ENCODE measurements around the gene IL17REL. TPM values are rescaled to one million over a fixed set of nuclear protein-coding genes. Genes with fewer than 3 reads are reported as not detected.

Gene IL17REL
- total and polyA plus RNA-seq, 5 donors from 2014 or later = 0.07 to 0.57 TPM; not detected in 3

- Histone ChIP-seq H3K4me3 (ENCODE audit: low read depth, low read length) (no peak overlapping the region), H3K27ac (ENCODE audit: insufficient read depth, low read length, poor library complexity, severe bottlenecking) (no peak overlapping the region), H3K36me3 (ENCODE audit: control insufficient read depth, insufficient read depth, low read length) (no peaks in the 10 kb centered on the region), H3K4me1 (ENCODE audit: control insufficient read depth, insufficient read depth, low read length, poor library complexity, severe bottlenecking) (peaks cover 13% of the 10 kb centered on the region), H3K27me3 (ENCODE audit: control insufficient read depth, insufficient read depth, low read length) (no peaks in the 10 kb centered on the region), H3K9me3 (ENCODE audit: control insufficient read depth in 2 of 2, low read length in 2 of 2) (no peaks in the 10 kb centered on the region)
- Mint-ChIP-seq H3K27me3 (no peaks in the 10 kb centered on the region), H3K4me3 (no peak overlapping the region), H3K36me3 (no peaks in the 10 kb centered on the region), H3K4me1 (peaks cover 9 to 24% (median 17%) of the 10 kb centered on the region in 4 donors), H3K9me3 (peaks cover 0 to 1% (median 0%) of the 10 kb centered on the region in 7 donors), H3K27ac (no peak overlapping the region)
- ATAC-seq (ENCODE audit: low read depth in 2 of 2) (no peak), DNase-seq (no peak)
These were observed 9.7 kb upstream of the IL17REL start for GRCh38 chr22:50022171-50022819.

- H3K4me3 ChIP-seq (ENCODE audit: low read depth, low read length) = no peak overlapping the region
- H3K9me3 Mint-ChIP-seq = no peaks in the 10 kb centered on the region
- peaks cover 9 to 28% (median 19%) of the 10 kb centered on the region in 4 donors for H3K4me1 Mint-ChIP-seq
- no peaks in the 10 kb centered on the region for H3K27me3 Mint-ChIP-seq
- H3K27ac Mint-ChIP-seq = no peak overlapping the region
- no peak overlapping the region for H3K4me3 Mint-ChIP-seq
- no peaks in the 10 kb centered on the region for H3K27me3 ChIP-seq (ENCODE audit: control insufficient read depth, insufficient read depth, low read length)
- DNase-seq (no peak), ATAC-seq (ENCODE audit: low read depth in 2 of 2) (no peak)
- H3K36me3 Mint-ChIP-seq = no peaks in the 10 kb centered on the region
- H3K36me3 ChIP-seq (ENCODE audit: control insufficient read depth, insufficient read depth, low read length) = no peaks in the 10 kb centered on the region
- no peaks in the 10 kb centered on the region for H3K9me3 ChIP-seq (ENCODE audit: control insufficient read depth in 2 of 2, low read length in 2 of 2)
- H3K27ac ChIP-seq (ENCODE audit: insufficient read depth, low read length, poor library complexity, severe bottlenecking) = no peak overlapping the region
- H3K4me1 ChIP-seq (ENCODE audit: control insufficient read depth, insufficient read depth, low read length, poor library complexity, severe bottlenecking) = peaks cover 30% of the 10 kb centered on the region
These were observed 8.0 kb upstream of the IL17REL start for GRCh38 chr22:50020606-50021005.

GRCh38 chr22:50019316-50019715 is 6.8 kb upstream of the IL17REL start:
- no peak overlapping the region for H3K27ac ChIP-seq (ENCODE audit: insufficient read depth, low read length, poor library complexity, severe bottlenecking)
- ATAC-seq (ENCODE audit: low read depth in 2 of 2) (no peak), DNase-seq (no peak)
- no peaks in the 10 kb centered on the region for H3K36me3 Mint-ChIP-seq
- no peaks in the 10 kb centered on the region for H3K9me3 Mint-ChIP-seq
- H3K27ac Mint-ChIP-seq = peak overlapping the region in 1 of 3 donors; percentile 3
- no peaks in the 10 kb centered on the region for H3K27me3 ChIP-seq (ENCODE audit: control insufficient read depth, insufficient read depth, low read length)
- H3K36me3 ChIP-seq (ENCODE audit: control insufficient read depth, insufficient read depth, low read length) = no peaks in the 10 kb centered on the region
- H3K4me3 Mint-ChIP-seq = peak overlapping the region in 1 of 4 donors; percentile 50
- H3K9me3 ChIP-seq (ENCODE audit: control insufficient read depth in 2 of 2, low read length in 2 of 2) = no peaks in the 10 kb centered on the region
- peaks cover 9 to 28% (median 17%) of the 10 kb centered on the region in 4 donors for H3K4me1 Mint-ChIP-seq
- no peak overlapping the region for H3K4me3 ChIP-seq (ENCODE audit: low read depth, low read length)
- H3K27me3 Mint-ChIP-seq = no peaks in the 10 kb centered on the region
- peaks cover 41% of the 10 kb centered on the region for H3K4me1 ChIP-seq (ENCODE audit: control insufficient read depth, insufficient read depth, low read length, poor library complexity, severe bottlenecking)

GRCh38 chr22:50018608-50019285 is 6.2 kb upstream of the IL17REL start:
- H3K27me3 Mint-ChIP-seq = no peaks in the 10 kb centered on the region
- no peaks in the 10 kb centered on the region for H3K9me3 ChIP-seq (ENCODE audit: control insufficient read depth in 2 of 2, low read length in 2 of 2)
- no peaks in the 10 kb centered on the region for H3K36me3 Mint-ChIP-seq
- peaks cover 47% of the 10 kb centered on the region for H3K4me1 ChIP-seq (ENCODE audit: control insufficient read depth, insufficient read depth, low read length, poor library complexity, severe bottlenecking)
- H3K4me3 ChIP-seq (ENCODE audit: low read depth, low read length) = peak overlapping the region; percentile 16
- H3K4me3 Mint-ChIP-seq = peak overlapping the region; percentile 39 to 66 (median 58)
- ATAC-seq (ENCODE audit: low read depth in 2 of 2) = peak; percentile 30 to 35
- peak in 1 of 3 donors; percentile 51 for DNase-seq
- no peaks in the 10 kb centered on the region for H3K9me3 Mint-ChIP-seq
- no peaks in the 10 kb centered on the region for H3K36me3 ChIP-seq (ENCODE audit: control insufficient read depth, insufficient read depth, low read length)
- H3K27ac ChIP-seq (ENCODE audit: insufficient read depth, low read length, poor library complexity, severe bottlenecking) = peak overlapping the region; percentile 43
- H3K27me3 ChIP-seq (ENCODE audit: control insufficient read depth, insufficient read depth, low read length) = no peaks in the 10 kb centered on the region
- H3K27ac Mint-ChIP-seq = peak overlapping the region; percentile 52 to 82 (median 61)
- H3K4me1 Mint-ChIP-seq = peaks cover 9 to 33% (median 17%) of the 10 kb centered on the region in 4 donors

- H3K4me3 Mint-ChIP-seq = peak overlapping the region in 3 of 4 donors; percentile 26 to 78 (median 54)
- peaks cover 56% of the 10 kb centered on the region for H3K4me1 ChIP-seq (ENCODE audit: control insufficient read depth, insufficient read depth, low read length, poor library complexity, severe bottlenecking)
- H3K27ac Mint-ChIP-seq = peak overlapping the region in 2 of 3 donors; percentile 61 to 91
These were observed 5.2 kb upstream of the IL17REL start for GRCh38 chr22:50017701-50018224.

GRCh38 chr22:50016988-50017700 is 4.6 kb upstream of the IL17REL start:
- no peaks in the 10 kb centered on the region for H3K27me3 ChIP-seq (ENCODE audit: control insufficient read depth, insufficient read depth, low read length)
- no peak overlapping the region for H3K4me3 ChIP-seq (ENCODE audit: low read depth, low read length)
- DNase-seq (peak in 1 of 3 donors; percentile 73), ATAC-seq (ENCODE audit: low read depth in 2 of 2) (peak; percentile 14 to 58)
- peaks cover 4% of the 10 kb centered on the region for H3K27me3 Mint-ChIP-seq
- peak overlapping the region; percentile 41 for H3K27ac ChIP-seq (ENCODE audit: insufficient read depth, low read length, poor library complexity, severe bottlenecking)
- H3K27ac Mint-ChIP-seq = peak overlapping the region in 1 of 3 donors; percentile 91
- H3K36me3 Mint-ChIP-seq = no peaks in the 10 kb centered on the region
- peaks cover 9 to 41% (median 17%) of the 10 kb centered on the region in 4 donors for H3K4me1 Mint-ChIP-seq
- H3K9me3 Mint-ChIP-seq = no peaks in the 10 kb centered on the region
- H3K36me3 ChIP-seq (ENCODE audit: control insufficient read depth, insufficient read depth, low read length) = no peaks in the 10 kb centered on the region
- H3K4me3 Mint-ChIP-seq = peak overlapping the region in 3 of 4 donors; percentile 26 to 78 (median 54)
- peaks cover 57% of the 10 kb centered on the region for H3K4me1 ChIP-seq (ENCODE audit: control insufficient read depth, insufficient read depth, low read length, poor library complexity, severe bottlenecking)
- H3K9me3 ChIP-seq (ENCODE audit: control insufficient read depth in 2 of 2, low read length in 2 of 2) = no peaks in the 10 kb centered on the region

More at GRCh38 chr22:50017701-50018224, 5.2 kb upstream of the IL17REL start:
- H3K27me3 ChIP-seq (ENCODE audit: control insufficient read depth, insufficient read depth, low read length) = no peaks in the 10 kb centered on the region
- no peak for DNase-seq
- no peaks in the 10 kb centered on the region for H3K36me3 ChIP-seq (ENCODE audit: control insufficient read depth, insufficient read depth, low read length)
- Mint-ChIP-seq H3K27me3 (no peaks in the 10 kb centered on the region), H3K4me1 (peaks cover 9 to 37% (median 17%) of the 10 kb centered on the region in 4 donors), H3K9me3 (no peaks in the 10 kb centered on the region), H3K36me3 (no peaks in the 10 kb centered on the region)
- no peak overlapping the region for H3K4me3 ChIP-seq (ENCODE audit: low read depth, low read length)
- no peaks in the 10 kb centered on the region for H3K9me3 ChIP-seq (ENCODE audit: control insufficient read depth in 2 of 2, low read length in 2 of 2)
- ATAC-seq (ENCODE audit: low read depth in 2 of 2) = no peak
- peak overlapping the region; percentile 41 for H3K27ac ChIP-seq (ENCODE audit: insufficient read depth, low read length, poor library complexity, severe bottlenecking)

GRCh38 chr22:50016308-50016987 is 3.9 kb upstream of the IL17REL start:
- Mint-ChIP-seq H3K4me3 (peak overlapping the region in 1 of 4 donors; percentile 25), H3K27me3 (peaks cover 4% of the 10 kb centered on the region), H3K9me3 (no peaks in the 10 kb centered on the region), H3K27ac (no peak overlapping the region), H3K36me3 (no peaks in the 10 kb centered on the region), H3K4me1 (peaks cover 9 to 47% (median 19%) of the 10 kb centered on the region in 4 donors)
- no peak for DNase-seq
- Histone ChIP-seq H3K36me3 (ENCODE audit: control insufficient read depth, insufficient read depth, low read length) (no peaks in the 10 kb centered on the region), H3K27me3 (ENCODE audit: control insufficient read depth, insufficient read depth, low read length) (no peaks in the 10 kb centered on the region), H3K4me1 (ENCODE audit: control insufficient read depth, insufficient read depth, low read length, poor library complexity, severe bottlenecking) (peaks cover 60% of the 10 kb centered on the region), H3K9me3 (ENCODE audit: control insufficient read depth in 2 of 2, low read length in 2 of 2) (no peaks in the 10 kb centered on the region), H3K4me3 (ENCODE audit: low read depth, low read length) (no peak overlapping the region), H3K27ac (ENCODE audit: insufficient read depth, low read length, poor library complexity, severe bottlenecking) (peak overlapping the region; percentile 41)
- peak in 1 of 2 donors; percentile 15 for ATAC-seq (ENCODE audit: low read depth in 2 of 2)
